Measurements from ENCODE around the gene SRPX.

Gene SRPX

GRCh38 chrX:38232079-38232686 lies 11.5 kb upstream of the SRPX start:
- no peaks in the 10 kb centered on the region for H3K9me3 ChIP-seq (ENCODE audit: control insufficient read depth, low read length)
- H3K9ac ChIP-seq (ENCODE audit: low read length), result no peak overlapping the region
- H3K27me3 ChIP-seq (ENCODE audit: control insufficient read depth, insufficient read depth, low read length), result no peaks in the 10 kb centered on the region
- no peaks in the 10 kb centered on the region for H3K4me1 ChIP-seq (ENCODE audit: control insufficient read depth, insufficient read depth, low read length)
- no peak overlapping the region for H3K4me3 ChIP-seq (ENCODE audit: low read length)
- H3K36me3 ChIP-seq (ENCODE audit: control insufficient read depth, insufficient read depth, low read length), result no peaks in the 10 kb centered on the region

GRCh38 chrX:38225093-38225492 lies 4.4 kb upstream of the SRPX start:
- no peaks in the 10 kb centered on the region for H3K36me3 ChIP-seq (ENCODE audit: control insufficient read depth, insufficient read depth, low read length)
- H3K4me1 ChIP-seq (ENCODE audit: control insufficient read depth, insufficient read depth, low read length), result peaks cover 5% of the 10 kb centered on the region

GRCh38 chrX:38224160-38224559 lies 3.5 kb upstream of the SRPX start:
- no peaks in the 10 kb centered on the region for H3K9me3 ChIP-seq (ENCODE audit: control insufficient read depth, low read length)
- peaks cover 10% of the 10 kb centered on the region for H3K27me3 ChIP-seq (ENCODE audit: control insufficient read depth, insufficient read depth, low read length)
- H3K36me3 ChIP-seq (ENCODE audit: control insufficient read depth, insufficient read depth, low read length), result no peaks in the 10 kb centered on the region
- no peak overlapping the region for H3K9ac ChIP-seq (ENCODE audit: low read length)
- H3K4me1 ChIP-seq (ENCODE audit: control insufficient read depth, insufficient read depth, low read length), result peaks cover 10% of the 10 kb centered on the region
- no peak overlapping the region for H3K4me3 ChIP-seq (ENCODE audit: low read length)

More at GRCh38 chrX:38225093-38225492, 4.4 kb upstream of the SRPX start:
- H3K9ac ChIP-seq (ENCODE audit: low read length), result no peak overlapping the region
- H3K27me3 ChIP-seq (ENCODE audit: control insufficient read depth, insufficient read depth, low read length), result peaks cover 5% of the 10 kb centered on the region
- H3K9me3 ChIP-seq (ENCODE audit: control insufficient read depth, low read length), result no peaks in the 10 kb centered on the region
- no peak overlapping the region for H3K4me3 ChIP-seq (ENCODE audit: low read length)

- no peak overlapping the region for H3K4me3 ChIP-seq (ENCODE audit: low read length)
- H3K36me3 ChIP-seq (ENCODE audit: control insufficient read depth, insufficient read depth, low read length), result no peaks in the 10 kb centered on the region
- H3K9ac ChIP-seq (ENCODE audit: low read length), result no peak overlapping the region
- peaks cover 10% of the 10 kb centered on the region for H3K27me3 ChIP-seq (ENCODE audit: control insufficient read depth, insufficient read depth, low read length)
- H3K4me1 ChIP-seq (ENCODE audit: control insufficient read depth, insufficient read depth, low read length), result peaks cover 10% of the 10 kb centered on the region
- H3K9me3 ChIP-seq (ENCODE audit: control insufficient read depth, low read length), result no peaks in the 10 kb centered on the region
Observed at GRCh38 chrX:38221391-38221929, 789 bp upstream of the SRPX start.

DNA sequence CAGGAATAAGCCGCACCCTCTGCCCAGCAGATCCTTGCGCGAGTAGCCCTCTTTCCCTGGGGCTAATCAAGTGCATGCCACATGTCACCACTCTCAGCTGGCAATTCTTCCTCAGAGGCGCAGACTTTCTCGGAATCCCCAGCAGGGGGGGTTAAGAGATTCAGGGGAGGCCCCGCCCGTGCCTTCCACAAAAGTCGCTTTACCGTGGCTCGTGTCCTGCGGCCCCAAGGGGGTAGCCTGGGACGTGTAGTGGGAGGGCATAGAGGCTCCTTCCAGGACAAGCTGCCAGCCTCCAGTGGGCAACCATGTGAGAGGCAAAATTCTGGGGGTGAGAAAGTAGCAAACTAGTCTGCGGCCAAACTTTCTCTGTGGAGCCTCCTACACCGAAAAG lies 652 bp downstream of the SRPX start:
- Histone ChIP-seq H3K9me3 (ENCODE audit: control insufficient read depth, low read length) (no peaks in the 10 kb centered on the region), H3K9ac (ENCODE audit: low read length) (peak overlapping the region; percentile 8), H3K27me3 (ENCODE audit: control insufficient read depth, insufficient read depth, low read length) (peaks cover 10% of the 10 kb centered on the region), H3K4me1 (ENCODE audit: control insufficient read depth, insufficient read depth, low read length) (peaks cover 10% of the 10 kb centered on the region), H3K36me3 (ENCODE audit: control insufficient read depth, insufficient read depth, low read length) (no peaks in the 10 kb centered on the region), H3K4me3 (ENCODE audit: low read length) (peak overlapping the region; percentile 63)

DNA sequence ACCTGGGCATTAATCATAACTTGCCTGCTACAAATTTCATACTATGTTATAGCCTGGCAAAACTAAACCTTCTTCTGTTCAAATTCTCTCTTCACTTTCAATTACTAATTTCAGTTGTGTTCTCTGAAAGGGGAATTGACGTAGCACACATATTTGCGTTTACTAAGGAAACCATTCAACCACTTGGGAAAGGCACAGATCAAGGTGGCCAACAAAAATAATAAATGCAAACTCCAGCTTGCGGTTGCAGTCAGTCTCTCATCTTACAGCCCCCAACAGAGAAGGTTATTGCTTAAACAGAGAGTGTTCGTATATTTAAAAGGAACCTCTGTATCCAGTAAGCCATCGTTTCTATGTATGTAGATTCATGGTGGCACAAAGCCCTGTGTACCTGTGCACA lies 4.0 kb downstream of the SRPX start:
- H3K36me3 ChIP-seq (ENCODE audit: control insufficient read depth, insufficient read depth, low read length), result no peaks in the 10 kb centered on the region
- peaks cover 10% of the 10 kb centered on the region for H3K4me1 ChIP-seq (ENCODE audit: control insufficient read depth, insufficient read depth, low read length)
- H3K9me3 ChIP-seq (ENCODE audit: control insufficient read depth, low read length), result no peaks in the 10 kb centered on the region
- H3K4me3 ChIP-seq (ENCODE audit: low read length), result no peak overlapping the region
- H3K9ac ChIP-seq (ENCODE audit: low read length), result no peak overlapping the region
- H3K27me3 ChIP-seq (ENCODE audit: control insufficient read depth, insufficient read depth, low read length), result peaks cover 10% of the 10 kb centered on the region

GRCh38 chrX:38214551-38215531 lies 5.8 kb downstream of the SRPX start:
- no peak overlapping the region for H3K4me3 ChIP-seq (ENCODE audit: low read length)
- peaks cover 4% of the 10 kb centered on the region for H3K4me1 ChIP-seq (ENCODE audit: control insufficient read depth, insufficient read depth, low read length)
- H3K27me3 ChIP-seq (ENCODE audit: control insufficient read depth, insufficient read depth, low read length), result peaks cover 4% of the 10 kb centered on the region
- H3K9ac ChIP-seq (ENCODE audit: low read length), result no peak overlapping the region
- no peaks in the 10 kb centered on the region for H3K9me3 ChIP-seq (ENCODE audit: control insufficient read depth, low read length)
- no peaks in the 10 kb centered on the region for H3K36me3 ChIP-seq (ENCODE audit: control insufficient read depth, insufficient read depth, low read length)

GRCh38 chrX:38214044-38214443 lies 6.6 kb downstream of the SRPX start:
- H3K9me3 ChIP-seq (ENCODE audit: control insufficient read depth, low read length), result no peaks in the 10 kb centered on the region
- H3K4me1 ChIP-seq (ENCODE audit: control insufficient read depth, insufficient read depth, low read length), result no peaks in the 10 kb centered on the region
- H3K27me3 ChIP-seq (ENCODE audit: control insufficient read depth, insufficient read depth, low read length), result no peaks in the 10 kb centered on the region
- no peak overlapping the region for H3K4me3 ChIP-seq (ENCODE audit: low read length)
- H3K9ac ChIP-seq (ENCODE audit: low read length), result no peak overlapping the region
- H3K36me3 ChIP-seq (ENCODE audit: control insufficient read depth, insufficient read depth, low read length), result no peaks in the 10 kb centered on the region

GRCh38 chrX:38211891-38212635 lies 8.6 kb downstream of the SRPX start:
- Histone ChIP-seq H3K36me3 (ENCODE audit: control insufficient read depth, insufficient read depth, low read length) (no peaks in the 10 kb centered on the region), H3K9ac (ENCODE audit: low read length) (no peak overlapping the region), H3K4me1 (ENCODE audit: control insufficient read depth, insufficient read depth, low read length) (no peaks in the 10 kb centered on the region), H3K4me3 (ENCODE audit: low read length) (no peak overlapping the region), H3K27me3 (ENCODE audit: control insufficient read depth, insufficient read depth, low read length) (no peaks in the 10 kb centered on the region), H3K9me3 (ENCODE audit: control insufficient read depth, low read length) (no peaks in the 10 kb centered on the region)

- H3K36me3 ChIP-seq (ENCODE audit: control insufficient read depth, insufficient read depth, low read length), result no peaks in the 10 kb centered on the region
- H3K4me1 ChIP-seq (ENCODE audit: control insufficient read depth, insufficient read depth, low read length), result no peaks in the 10 kb centered on the region
- H3K9me3 ChIP-seq (ENCODE audit: control insufficient read depth, low read length), result no peaks in the 10 kb centered on the region
- H3K27me3 ChIP-seq (ENCODE audit: control insufficient read depth, insufficient read depth, low read length), result no peaks in the 10 kb centered on the region
- H3K9ac ChIP-seq (ENCODE audit: low read length), result no peak overlapping the region
- no peak overlapping the region for H3K4me3 ChIP-seq (ENCODE audit: low read length)
Observed at GRCh38 chrX:38206542-38206941, 14.1 kb downstream of the SRPX start.

DNA sequence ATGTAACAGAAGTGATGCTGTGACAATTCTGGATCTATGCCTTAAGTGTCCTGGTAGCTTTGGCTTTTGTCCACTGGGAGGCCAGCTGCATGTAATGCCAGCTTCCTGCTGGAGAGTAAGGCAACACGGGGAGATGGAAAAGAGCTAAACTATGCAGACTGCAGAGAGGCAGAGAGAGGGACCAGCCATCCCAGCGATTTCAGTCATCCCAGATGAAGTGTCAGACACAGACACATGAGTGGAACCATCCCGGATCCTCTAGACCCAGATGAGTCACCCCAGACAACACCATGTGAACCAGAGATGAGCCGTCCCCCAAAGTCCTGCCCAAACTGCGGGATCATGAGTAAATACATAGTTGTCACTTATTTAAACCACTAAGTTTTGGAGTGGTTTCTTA lies 14.6 kb downstream of the SRPX start:
- H3K9ac ChIP-seq (ENCODE audit: low read length), result no peak overlapping the region
- no peaks in the 10 kb centered on the region for H3K9me3 ChIP-seq (ENCODE audit: control insufficient read depth, low read length)
- H3K27me3 ChIP-seq (ENCODE audit: control insufficient read depth, insufficient read depth, low read length), result no peaks in the 10 kb centered on the region
- no peaks in the 10 kb centered on the region for H3K36me3 ChIP-seq (ENCODE audit: control insufficient read depth, insufficient read depth, low read length)
- H3K4me1 ChIP-seq (ENCODE audit: control insufficient read depth, insufficient read depth, low read length), result no peaks in the 10 kb centered on the region
- no peak overlapping the region for H3K4me3 ChIP-seq (ENCODE audit: low read length)

All from mucosa of stomach (tissue), 1 donor.